Colonic mucosa (tissue), 4 donors: ENCODE data around the gene CCDC192. TPM values are rescaled to one million over a fixed set of nuclear protein-coding genes. Genes with fewer than 3 reads are reported as not detected.
"Not testable (repeated sequence)": the region's sequence is repeated elsewhere in the genome, so short reads cannot be mapped to it uniquely, and the experiment has no call there.

ENCODE experiments used
- DNase-seq: peaks from one replicate; pipeline ENCODE4 v3.0.0-alpha.2; 2020
- H3K27ac ChIP-seq: fragments of 200-600 bp; one replicate; pipeline ENCODE4 v1.8.0; 2021
- H3K27me3 ChIP-seq: fragments of 200-600 bp; one replicate; pipeline ENCODE4 v1.8.0; 2021
- H3K36me3 ChIP-seq: fragments of 200-600 bp; one replicate; pipeline ENCODE4 v1.8.0; 2021
- H3K4me1 ChIP-seq: fragments of 200-600 bp; one replicate; pipeline ENCODE4 v1.8.0; 2021; ENCODE audit warnings: mild to moderate bottlenecking
- H3K4me3 ChIP-seq: fragments of 200-600 bp; one replicate; pipeline ENCODE4 v1.8.0; 2021
- H3K9ac ChIP-seq, 2 donors: one replicate each; pipeline ENCODE4 v1.7.0; 2013; ENCODE audit warnings: control low read depth in 2 of 2, low read depth in 2 of 2, low read length in 2 of 2
- H3K9me3 ChIP-seq: fragments of 200-600 bp; one replicate; pipeline ENCODE4 v1.8.0; 2021
- intact Hi-C: fragments of 100-400 bp; cut with DNase I; formaldehyde crosslinking; loops from one replicate; pipeline ENCODE4 v1.14.1; 2022
- total RNA-seq, 2 donors: library from RNA; stranded (reverse); fragmentation: NEBNext Ultra II Directional in 1 of 2; extraction: Animal tissue kit (Norgen Biotek cat#: 25700) in 1 of 2; gene quantifications; one replicate each; pipeline ENCODE4 v1.2.1, GENCODE V29; 2021
- TF ChIP-seq, protein P1 (sequence below): fragments of 200-600 bp; IDR thresholded peaks from one replicate; pipeline ENCODE4 v1.8.0; 2022; ENCODE audit warnings: antibody characterized with exemption, mild to moderate bottlenecking
- donor health status: healthy.
- donor health status: DM: no; HTN: no; CAD: no.
- donor health status: DM: no; HTN: no; CAD: no.

CCDC192 gene
- total RNA-seq, 2 donors from 2014 or later = not detected

DNA sequence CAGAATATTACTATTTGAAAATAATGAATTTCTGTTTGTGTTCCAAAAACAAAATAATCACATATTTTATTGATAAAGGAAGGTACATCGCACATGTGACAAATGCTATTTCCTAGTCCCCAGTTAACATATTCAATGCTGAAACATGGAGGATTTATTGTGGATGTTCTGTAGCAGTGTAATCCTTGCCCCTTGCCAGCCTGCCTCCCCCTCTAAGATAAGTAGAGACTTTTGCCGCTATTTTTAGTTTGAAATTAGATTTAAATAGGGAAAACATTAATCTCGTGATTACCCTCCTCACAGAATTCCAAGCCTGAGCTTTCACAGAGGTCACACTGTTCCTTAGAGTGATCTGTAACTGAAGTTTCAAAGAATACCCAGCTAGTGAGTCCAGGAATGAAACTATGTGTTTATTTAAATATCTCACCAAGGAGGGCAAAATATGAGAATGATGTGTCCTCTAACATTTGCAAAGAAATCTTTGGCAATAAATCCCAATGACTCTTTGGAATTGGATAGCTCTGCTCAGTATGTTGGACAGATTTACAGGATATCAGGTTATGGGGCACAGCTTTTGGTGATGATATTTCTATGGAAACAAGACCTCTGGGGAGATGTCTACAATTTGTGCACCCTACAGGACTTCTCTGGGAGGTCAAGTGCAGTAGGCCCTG is 37.0 kb upstream of the CCDC192 start:
- Histone ChIP-seq H3K4me1 (no peaks in the 10 kb centered on the region), H3K27ac (no peak overlapping the region), H3K36me3 (no peaks in the 10 kb centered on the region), H3K9me3 (no peaks in the 10 kb centered on the region), H3K4me3 (no peak overlapping the region), H3K27me3 (no peaks in the 10 kb centered on the region), H3K9ac (no peak overlapping the region)
- intact Hi-C loops = no loop called here
- DNase-seq = no peak
- TF ChIP-seq, protein P1, sequence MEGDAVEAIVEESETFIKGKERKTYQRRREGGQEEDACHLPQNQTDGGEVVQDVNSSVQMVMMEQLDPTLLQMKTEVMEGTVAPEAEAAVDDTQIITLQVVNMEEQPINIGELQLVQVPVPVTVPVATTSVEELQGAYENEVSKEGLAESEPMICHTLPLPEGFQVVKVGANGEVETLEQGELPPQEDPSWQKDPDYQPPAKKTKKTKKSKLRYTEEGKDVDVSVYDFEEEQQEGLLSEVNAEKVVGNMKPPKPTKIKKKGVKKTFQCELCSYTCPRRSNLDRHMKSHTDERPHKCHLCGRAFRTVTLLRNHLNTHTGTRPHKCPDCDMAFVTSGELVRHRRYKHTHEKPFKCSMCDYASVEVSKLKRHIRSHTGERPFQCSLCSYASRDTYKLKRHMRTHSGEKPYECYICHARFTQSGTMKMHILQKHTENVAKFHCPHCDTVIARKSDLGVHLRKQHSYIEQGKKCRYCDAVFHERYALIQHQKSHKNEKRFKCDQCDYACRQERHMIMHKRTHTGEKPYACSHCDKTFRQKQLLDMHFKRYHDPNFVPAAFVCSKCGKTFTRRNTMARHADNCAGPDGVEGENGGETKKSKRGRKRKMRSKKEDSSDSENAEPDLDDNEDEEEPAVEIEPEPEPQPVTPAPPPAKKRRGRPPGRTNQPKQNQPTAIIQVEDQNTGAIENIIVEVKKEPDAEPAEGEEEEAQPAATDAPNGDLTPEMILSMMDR = no peak

DNA sequence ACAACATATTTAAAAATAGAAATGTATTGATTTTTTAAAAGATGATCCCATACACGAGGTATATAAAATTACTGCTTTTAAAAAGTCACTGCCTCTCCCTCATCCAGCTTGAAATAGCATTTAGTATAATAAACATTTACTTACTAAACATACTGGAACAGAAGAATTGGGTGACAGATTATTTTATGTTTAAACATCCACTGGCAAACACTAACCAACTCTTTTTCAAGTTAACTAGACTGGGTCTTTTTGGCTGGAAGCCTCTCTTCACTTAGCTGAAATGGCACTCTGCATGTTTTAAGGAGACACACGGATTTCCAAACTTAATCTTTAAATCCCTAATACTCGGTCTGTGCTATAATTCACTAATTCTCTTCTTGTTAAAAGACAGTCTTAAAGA is 35.3 kb upstream of the CCDC192 start:
- no peaks in the 10 kb centered on the region for H3K4me1 ChIP-seq
- H3K27ac ChIP-seq = no peak overlapping the region
- H3K27me3 ChIP-seq = no peaks in the 10 kb centered on the region
- no peaks in the 10 kb centered on the region for H3K9me3 ChIP-seq
- no peaks in the 10 kb centered on the region for H3K36me3 ChIP-seq
- no peak overlapping the region for H3K9ac ChIP-seq
- TF ChIP-seq, protein P1 = no peak
- intact Hi-C loops = no loop called here
- no peak for DNase-seq
- no peak overlapping the region for H3K4me3 ChIP-seq

DNA sequence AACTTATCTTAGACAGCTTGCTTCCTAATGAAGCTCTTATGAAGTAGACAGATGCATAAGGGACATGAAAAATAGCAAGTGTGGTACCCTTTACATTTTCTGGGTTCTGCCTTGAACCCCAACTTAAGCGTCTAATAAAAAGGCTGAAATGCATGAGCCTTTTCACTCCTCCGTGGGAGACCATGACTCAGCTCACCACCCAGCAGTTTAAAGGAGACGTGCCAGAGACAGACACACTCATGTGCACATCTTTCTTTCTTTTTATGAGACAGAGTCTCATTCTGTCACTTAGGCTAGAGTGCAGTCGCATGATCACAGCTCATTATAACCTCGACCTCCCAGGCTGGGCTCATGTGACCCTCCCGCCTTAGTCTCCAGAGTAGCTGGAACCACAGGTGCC is 32.0 kb upstream of the CCDC192 start:
- TF ChIP-seq, protein P1 = no peak
- no peak for DNase-seq

DNA sequence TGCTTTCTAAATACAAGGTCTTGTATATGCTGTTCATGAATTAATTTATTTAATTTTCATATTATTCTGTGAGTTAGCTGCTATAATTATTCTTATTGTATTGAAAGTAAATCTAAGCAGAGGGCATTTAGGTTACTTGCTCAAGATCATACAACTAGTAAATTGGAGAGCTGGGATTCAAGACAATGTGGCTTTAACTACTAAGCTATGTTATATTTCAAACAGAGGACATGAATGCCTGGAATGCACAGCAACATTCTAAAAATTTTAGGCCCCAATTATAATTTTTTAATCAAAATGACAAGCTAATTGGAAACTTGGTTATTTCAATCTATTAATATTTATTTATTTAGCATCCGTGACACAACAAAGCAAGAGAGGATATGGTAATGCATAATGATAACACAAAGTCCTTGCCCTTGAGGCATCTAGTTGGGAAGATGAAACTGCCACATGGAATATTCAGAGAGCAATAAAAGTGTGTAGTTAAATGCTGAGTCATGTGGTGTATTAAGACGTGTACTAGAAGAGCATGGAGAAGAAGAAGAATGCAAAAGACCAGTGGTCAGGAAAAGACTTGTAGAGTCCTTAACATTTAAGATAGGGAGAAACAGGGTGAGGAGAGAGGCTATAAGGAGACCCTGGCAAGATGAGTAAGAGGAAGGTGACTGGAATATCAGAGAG is 29.9 kb upstream of the CCDC192 start:
- Histone ChIP-seq H3K27me3 (no peaks in the 10 kb centered on the region), H3K36me3 (no peaks in the 10 kb centered on the region), H3K9ac (no peak overlapping the region), H3K4me1 (no peaks in the 10 kb centered on the region), H3K9me3 (no peaks in the 10 kb centered on the region), H3K27ac (no peak overlapping the region), H3K4me3 (no peak overlapping the region)
- intact Hi-C loops = no loop called here
- TF ChIP-seq, protein P1 = no peak
- DNase-seq = no peak

More for the DNA sequence above, 32.0 kb upstream of the CCDC192 start:
- no peaks in the 10 kb centered on the region for H3K27me3 ChIP-seq
- no peaks in the 10 kb centered on the region for H3K9me3 ChIP-seq
- no peak overlapping the region for H3K4me3 ChIP-seq
- no peaks in the 10 kb centered on the region for H3K4me1 ChIP-seq
- H3K27ac ChIP-seq = no peak overlapping the region
- no peaks in the 10 kb centered on the region for H3K36me3 ChIP-seq
- H3K9ac ChIP-seq = no peak overlapping the region
- intact Hi-C loops = no loop called here

DNA sequence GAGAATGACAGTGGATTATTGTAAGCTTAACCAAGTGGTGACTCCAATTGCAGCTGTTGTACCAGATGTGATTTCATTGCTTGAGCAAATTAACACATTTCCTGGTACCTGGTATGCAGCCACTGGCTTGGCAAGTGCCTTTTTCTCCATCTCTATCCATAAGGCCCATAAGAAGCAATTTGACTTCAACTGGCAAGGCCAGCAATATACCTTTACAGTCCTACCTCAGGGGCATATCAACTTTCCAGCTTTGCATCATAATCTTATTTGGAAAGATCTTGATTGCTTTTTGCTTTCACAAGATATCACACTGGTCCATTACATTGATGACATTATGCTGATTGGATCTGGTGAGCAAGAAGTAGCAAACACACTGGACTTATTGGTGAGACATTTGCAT is 26.2 kb upstream of the CCDC192 start:
- H3K36me3 ChIP-seq, H3K9ac ChIP-seq, H3K27me3 ChIP-seq, H3K4me3 ChIP-seq, H3K4me1 ChIP-seq, H3K27ac ChIP-seq, intact Hi-C loops, H3K9me3 ChIP-seq, DNase-seq: not testable (repeated sequence)

DNA sequence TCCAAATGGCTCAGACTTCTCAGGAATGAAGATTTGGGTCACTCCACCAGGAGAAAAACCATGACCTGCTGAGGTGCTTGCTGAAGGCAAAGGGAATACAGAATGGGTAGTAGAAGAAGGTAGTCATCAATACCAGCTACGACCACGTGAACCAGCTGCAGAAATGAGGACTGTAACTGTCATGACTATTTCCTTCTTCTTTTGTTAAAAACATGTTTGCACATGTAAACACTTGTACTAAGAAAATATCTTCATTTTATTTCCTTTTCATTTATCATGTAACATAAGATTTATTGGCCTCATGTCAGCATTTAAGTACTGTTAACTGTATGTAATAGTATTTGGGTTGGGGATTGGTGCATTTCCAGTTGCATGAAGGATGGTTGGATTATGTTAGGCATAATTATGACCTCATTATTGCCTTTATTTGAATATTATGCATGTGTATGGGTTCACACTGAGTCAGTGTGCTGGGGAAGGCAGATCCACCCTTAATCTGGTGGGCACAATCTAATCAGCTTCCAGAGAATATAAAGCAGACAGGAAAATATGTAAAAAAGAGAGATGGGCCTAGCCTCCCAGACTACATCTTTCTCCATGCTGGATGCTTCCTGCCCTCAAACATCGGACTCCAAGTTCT is 23.4 kb upstream of the CCDC192 start:
- H3K4me1 ChIP-seq, H3K4me3 ChIP-seq, H3K27ac ChIP-seq, H3K27me3 ChIP-seq, DNase-seq, H3K9ac ChIP-seq, H3K9me3 ChIP-seq, intact Hi-C loops, H3K36me3 ChIP-seq: not testable (repeated sequence)
